Stomach (tissue), 4 donors: ENCODE data around the gene TRAF1.
A peak's percentile ranks its signal among the peaks of the same experiment; 100 is the strongest.

Source experiments
- CTCF ChIP-seq, 7 experiments: fragments of 450-650 bp in 4 of 7; fragments of 200-600 bp in 3 of 7; sonication (generic) in 3 of 7; IDR thresholded peaks; one replicate each; pipeline ENCODE4 v1.5.1; 2016 to 2019; ENCODE audit warnings: antibody characterized with exemption in 7 of 7, control low read depth in 2 of 7, mild to moderate bottlenecking in 1 of 7
- POLR2A ChIP-seq, 4 donors: fragments of 450-650 bp; IDR thresholded peaks; one replicate each; pipeline ENCODE4 v1.6.1; 2016; ENCODE audit warnings: antibody characterized with exemption in 4 of 4, control low read depth in 2 of 4, mild to moderate bottlenecking in 1 of 4, moderate library complexity in 1 of 4

GRCh38 chr9:120936011-120936763 lies 9.6 kb upstream of the TRAF1 start:
- TF ChIP-seq CTCF (IDR thresholded peaks at IDR 0.05) = peak in 5 of 7 experiments; percentile 81 to 92 (median 86)
- TF ChIP-seq POLR2A (IDR thresholded peaks at IDR 0.05) = no peak
